Measurements from ENCODE around the gene RCL1. TPM values are rescaled to one million over a fixed set of nuclear protein-coding genes. Genes with fewer than 3 reads are reported as not detected.
A peak's percentile ranks its signal among the peaks of the same experiment; 100 is the strongest.

The RCL1 gene
- polyA plus RNA-seq, 3 donors from 2014 or later: 13.6 to 31.3 (median 17.0) TPM

GRCh38 chr9:4849369-4849768, 56.6 kb downstream of the RCL1 start:
- Mint-ChIP-seq H3K27me3 (ENCODE audit: low read depth in 3 of 3) (peaks cover 0 to 4% (median 3%) of the 10 kb centered on the region in 3 donors), H3K36me3 (peaks cover 13 to 19% (median 16%) of the 10 kb centered on the region in 3 donors), H3K27ac (no peak overlapping the region), H3K4me3 (no peak overlapping the region), H3K4me1 (no peaks in the 10 kb centered on the region), H3K9me3 (no peaks in the 10 kb centered on the region)
- DNase-seq: no peak

- Mint-ChIP-seq H3K4me3 (peak overlapping the region; percentile 67 to 80 (median 79)), H3K36me3 (peaks cover under 1 to 7% (median 6%) of the 10 kb centered on the region in 3 donors), H3K27me3 (ENCODE audit: low read depth in 3 of 3) (peaks cover 0 to 5% (median 4%) of the 10 kb centered on the region in 3 donors), H3K9me3 (no peaks in the 10 kb centered on the region), H3K27ac (peak overlapping the region in 5 of 6 donors; percentile 82 to 89 (median 88)), H3K4me1 (peaks cover 5 to 9% of the 10 kb centered on the region in 2 donors)
- DNase-seq: peak; percentile 11 to 20 (median 13)
These were observed 58.0 kb downstream of the RCL1 start for GRCh38 chr9:4850603-4851310.

GRCh38 chr9:4852419-4852818, 59.7 kb downstream of the RCL1 start:
- peaks cover 0 to 4% (median 0%) of the 10 kb centered on the region in 3 donors for H3K36me3 Mint-ChIP-seq
- H3K9me3 Mint-ChIP-seq: no peaks in the 10 kb centered on the region
- no peak for DNase-seq
- peaks cover 0 to 6% (median 5%) of the 10 kb centered on the region in 3 donors for H3K27me3 Mint-ChIP-seq (ENCODE audit: low read depth in 3 of 3)
- peaks cover 10 to 26% of the 10 kb centered on the region in 2 donors for H3K4me1 Mint-ChIP-seq
- no peak overlapping the region for H3K27ac Mint-ChIP-seq
- H3K4me3 Mint-ChIP-seq: no peak overlapping the region

- peaks cover 10 to 26% of the 10 kb centered on the region in 2 donors for H3K4me1 Mint-ChIP-seq
- peaks cover 0 to 11% (median 5%) of the 10 kb centered on the region in 3 donors for H3K36me3 Mint-ChIP-seq
- peaks cover 0 to 6% (median 5%) of the 10 kb centered on the region in 3 donors for H3K27me3 Mint-ChIP-seq (ENCODE audit: low read depth in 3 of 3)
- no peak overlapping the region for H3K4me3 Mint-ChIP-seq
- no peak for DNase-seq
- H3K9me3 Mint-ChIP-seq: no peaks in the 10 kb centered on the region
- H3K27ac Mint-ChIP-seq: no peak overlapping the region
These were observed 61.5 kb downstream of the RCL1 start for GRCh38 chr9:4854265-4854590.

- Mint-ChIP-seq H3K9me3 (no peaks in the 10 kb centered on the region), H3K4me3 (no peak overlapping the region), H3K27me3 (ENCODE audit: low read depth in 3 of 3) (peaks cover 0 to 6% (median 4%) of the 10 kb centered on the region in 3 donors), H3K4me1 (peaks cover 10 to 26% of the 10 kb centered on the region in 2 donors), H3K36me3 (peaks cover 4 to 22% (median 9%) of the 10 kb centered on the region in 3 donors), H3K27ac (peak overlapping the region in 1 of 6 donors; percentile 17)
- DNase-seq: no peak
These were observed 63.1 kb downstream of the RCL1 start for GRCh38 chr9:4855841-4856240.

- peaks cover 10 to 26% of the 10 kb centered on the region in 2 donors for H3K4me1 Mint-ChIP-seq
- peaks cover 10 to 30% (median 16%) of the 10 kb centered on the region in 3 donors for H3K36me3 Mint-ChIP-seq
These were observed 64.5 kb downstream of the RCL1 start for GRCh38 chr9:4857163-4857810.

GRCh38 chr9:4859035-4859434, 66.3 kb downstream of the RCL1 start:
- peaks cover 11 to 31% (median 26%) of the 10 kb centered on the region in 3 donors for H3K36me3 Mint-ChIP-seq

More at GRCh38 chr9:4857163-4857810, 64.5 kb downstream of the RCL1 start:
- H3K27ac Mint-ChIP-seq: no peak overlapping the region
- no peaks in the 10 kb centered on the region for H3K9me3 Mint-ChIP-seq
- H3K4me3 Mint-ChIP-seq: no peak overlapping the region
- peaks cover 0 to 4% (median 2%) of the 10 kb centered on the region in 3 donors for H3K27me3 Mint-ChIP-seq (ENCODE audit: low read depth in 3 of 3)
- no peak for DNase-seq

GRCh38 chr9:4860383-4860782, 67.6 kb downstream of the RCL1 start:
- H3K4me1 Mint-ChIP-seq: peaks cover 8 to 21% of the 10 kb centered on the region in 2 donors
- H3K36me3 Mint-ChIP-seq: peaks cover 11 to 27% (median 26%) of the 10 kb centered on the region in 3 donors
- H3K4me3 Mint-ChIP-seq: no peak overlapping the region

More at GRCh38 chr9:4859035-4859434, 66.3 kb downstream of the RCL1 start:
- no peak for DNase-seq
- Mint-ChIP-seq H3K27me3 (ENCODE audit: low read depth in 3 of 3) (peaks cover 0 to 2% (median 2%) of the 10 kb centered on the region in 3 donors), H3K4me3 (no peak overlapping the region), H3K4me1 (peaks cover 12 to 26% of the 10 kb centered on the region in 2 donors), H3K9me3 (no peaks in the 10 kb centered on the region), H3K27ac (no peak overlapping the region)

GRCh38 chr9:4861145-4861544, 68.4 kb downstream of the RCL1 start:
- Mint-ChIP-seq H3K4me1 (peaks cover 8 to 13% of the 10 kb centered on the region in 2 donors), H3K27me3 (ENCODE audit: low read depth in 3 of 3) (peaks cover 0 to 3% (median 2%) of the 10 kb centered on the region in 3 donors), H3K27ac (no peak overlapping the region), H3K9me3 (no peaks in the 10 kb centered on the region), H3K4me3 (no peak overlapping the region), H3K36me3 (peaks cover 11 to 30% (median 27%) of the 10 kb centered on the region in 3 donors)
- no peak for DNase-seq

More at GRCh38 chr9:4860383-4860782, 67.6 kb downstream of the RCL1 start:
- Mint-ChIP-seq H3K27ac (no peak overlapping the region), H3K27me3 (ENCODE audit: low read depth in 3 of 3) (peaks cover 0 to 3% (median 2%) of the 10 kb centered on the region in 3 donors), H3K9me3 (no peaks in the 10 kb centered on the region)
- no peak for DNase-seq

GRCh38 chr9:4861736-4862451, 69.2 kb downstream of the RCL1 start:
- Mint-ChIP-seq H3K27me3 (ENCODE audit: low read depth in 3 of 3) (peaks cover 0 to 3% (median 0%) of the 10 kb centered on the region in 3 donors), H3K36me3 (peaks cover 11 to 30% (median 27%) of the 10 kb centered on the region in 3 donors), H3K4me3 (no peak overlapping the region), H3K4me1 (peaks cover 6 to 9% of the 10 kb centered on the region in 2 donors), H3K9me3 (no peaks in the 10 kb centered on the region), H3K27ac (no peak overlapping the region)
- no peak for DNase-seq

- no peak overlapping the region for H3K27ac Mint-ChIP-seq
- no peak overlapping the region for H3K4me3 Mint-ChIP-seq
- DNase-seq: no peak
- H3K36me3 Mint-ChIP-seq: peaks cover 13 to 32% (median 27%) of the 10 kb centered on the region in 3 donors
- peaks cover 0 to 3% (median 0%) of the 10 kb centered on the region in 3 donors for H3K27me3 Mint-ChIP-seq (ENCODE audit: low read depth in 3 of 3)
- H3K4me1 Mint-ChIP-seq: peaks cover 0 to 4% of the 10 kb centered on the region in 2 donors
- no peaks in the 10 kb centered on the region for H3K9me3 Mint-ChIP-seq
These were observed 69.9 kb downstream of the RCL1 start for GRCh38 chr9:4862506-4863250.

- Mint-ChIP-seq H3K36me3 (peaks cover 17 to 29% (median 20%) of the 10 kb centered on the region in 3 donors), H3K27ac (peak overlapping the region in 1 of 6 donors; percentile 41), H3K4me3 (no peak overlapping the region), H3K4me1 (peaks cover 0 to 4% of the 10 kb centered on the region in 2 donors), H3K9me3 (no peaks in the 10 kb centered on the region), H3K27me3 (ENCODE audit: low read depth in 3 of 3) (peaks cover 0 to 3% (median 0%) of the 10 kb centered on the region in 3 donors)
- DNase-seq: no peak
These were observed 71.5 kb downstream of the RCL1 start for GRCh38 chr9:4864234-4864661.

- Mint-ChIP-seq H3K36me3 (peaks cover 15 to 29% (median 17%) of the 10 kb centered on the region in 3 donors), H3K4me3 (no peak overlapping the region), H3K27me3 (ENCODE audit: low read depth in 3 of 3) (peaks cover 0 to 3% (median 0%) of the 10 kb centered on the region in 3 donors), H3K4me1 (peaks cover 0 to 4% of the 10 kb centered on the region in 2 donors), H3K27ac (no peak overlapping the region), H3K9me3 (no peaks in the 10 kb centered on the region)
- DNase-seq: no peak
These were observed 72.0 kb downstream of the RCL1 start for GRCh38 chr9:4864698-4865097.
